GM12878 (cell line): ENCODE measurements around the gene PPP1R7. TPM values are rescaled to one million over a fixed set of nuclear protein-coding genes. Genes with fewer than 3 reads are reported as not detected.

Experiments
- ATAC-seq: fragments of 200-7000 bp; cut with Tn5 transposase; 3 replicates; pipeline ENCODE4 v1.9.1; 2020; ENCODE audit warnings: mild to moderate bottlenecking, moderate library complexity
- BruUV-seq: library from RNA; stranded (reverse); fragments of 400-500 nt; replicated peaks from 2 replicates; lab custom pipeline; 2021; lab: Mats Ljungman, UMichigan
- CTCF ChIA-PET: fragments of 300-600 bp; sonication (Branson Sonifier 250); formaldehyde crosslinking; extraction: SDS; loops from one replicate; lab custom pipeline; 2021; ENCODE audit warnings: inconsistent platforms; lab: Yijun Ruan, JAX
- POLR2A ChIA-PET: fragments of 350-600 bp; formaldehyde crosslinking; extraction: SDS; loops from one replicate; lab custom pipeline; 2021; ENCODE audit warnings: inconsistent platforms; lab: Charles Lee
- RAD21 ChIA-PET: fragments of 300-600 bp; sonication (Branson Sonifier 250); formaldehyde crosslinking; loops from one replicate; lab custom pipeline; 2023; ENCODE audit warnings: antibody characterized with exemption; ENCODE audit not compliant: unreplicated experiment; lab: Charles Lee
- SMC1A ChIA-PET: fragments of 300-600 bp; sonication (Branson Sonifier 250); formaldehyde crosslinking; loops from one replicate; lab custom pipeline; 2023; ENCODE audit not compliant: unreplicated experiment, uncharacterized antibody; lab: Charles Lee
- DNase-seq: peaks from one replicate; pipeline ENCODE4 v3.0.0-alpha.2; 2011; ENCODE audit warnings: low read depth, low spot score
- FAIRE-seq: peaks from 3 replicates; lab custom pipeline; 2011; peaks lifted over from hg19 to GRCh38; lab: Jason Lieb, UNC
- H2AFZ ChIP-seq: 2 replicates; pipeline ENCODE4 v1.6.0; 2011; ENCODE audit warnings: low read depth, low read length, control low read depth; ENCODE audit not compliant: control insufficient read depth
- H3K27ac ChIP-seq: 2 replicates; pipeline ENCODE4 v1.5.1; 2011; ENCODE audit warnings: control low read depth; ENCODE audit not compliant: control insufficient read depth, insufficient read depth
- H3K27me3 ChIP-seq, 2 experiments: replicated peaks in 1 of 2; 2 replicates each; pipeline versions ENCODE4 v1.6.0 to v1.6.1; 2011; ENCODE audit warnings: low read length in 1 of 2; ENCODE audit not compliant: control insufficient read depth in 2 of 2, insufficient read depth in 2 of 2
- H3K36me3 ChIP-seq, 2 experiments: 2 replicates each; pipeline ENCODE4 v1.5.1; 2011; ENCODE audit warnings: low read length in 1 of 2; ENCODE audit not compliant: control insufficient read depth in 2 of 2, insufficient read depth in 2 of 2
- H3K4me1 ChIP-seq: 2 replicates; pipeline ENCODE4 v1.6.1; 2011; ENCODE audit warnings: mild to moderate bottlenecking, low read length, moderate library complexity, mixed read lengths; ENCODE audit not compliant: control insufficient read depth, insufficient read depth
- H3K4me2 ChIP-seq: 2 replicates; pipeline ENCODE4 v1.6.0; 2011; ENCODE audit warnings: control low read depth; ENCODE audit not compliant: control insufficient read depth, insufficient read depth
- H3K4me3 ChIP-seq: fragments of 200-600 bp; sonication (generic); 2 replicates; pipeline ENCODE4 v1.5.1; 2016
- H3K79me2 ChIP-seq: 2 replicates; pipeline ENCODE4 v1.6.0; 2011; ENCODE audit warnings: low read length; ENCODE audit not compliant: control insufficient read depth, insufficient read depth
- H3K9ac ChIP-seq: 2 replicates; pipeline ENCODE4 v1.8.0; 2011; ENCODE audit warnings: low read length, control low read depth, mixed read lengths; ENCODE audit not compliant: control insufficient read depth, insufficient read depth
- H3K9me3 ChIP-seq: replicated peaks from 3 replicates; pipeline ENCODE4 v1.5.1; 2011; ENCODE audit warnings: mild to moderate bottlenecking, low read length; ENCODE audit not compliant: control insufficient read depth, insufficient read depth
- H4K20me1 ChIP-seq: 2 replicates; pipeline ENCODE4 v1.6.0; 2011; ENCODE audit not compliant: control insufficient read depth, insufficient read depth
- BMI1 ChIP-seq: fragments of 450-650 bp; IDR thresholded peaks from 2 replicates; pipeline ENCODE4 v1.6.1; 2016; ENCODE audit warnings: mild to moderate bottlenecking, moderate library complexity, borderline replicate concordance
- EP300 ChIP-seq, 2 experiments: fragments of 150-350 bp in 1 of 2; IDR thresholded peaks; 2 replicates each; pipeline ENCODE4 v1.6.1; 2011 to 2012; ENCODE audit warnings: low read depth in 2 of 2, low read length in 2 of 2, borderline replicate concordance in 1 of 2, improper control_type of control experiment in 1 of 2, inconsistent platforms in 1 of 2; ENCODE audit not compliant: control insufficient read depth in 1 of 2
- NFXL1 ChIP-seq: fragments of 450-650 bp; IDR thresholded peaks from 2 replicates; pipeline ENCODE4 v1.6.1; 2017; ENCODE audit warnings: antibody characterized with exemption, mild to moderate bottlenecking, borderline replicate concordance
- NR2C1 ChIP-seq: fragments of 450-650 bp; IDR thresholded peaks from 2 replicates; pipeline ENCODE4 v1.6.1; 2017; ENCODE audit warnings: antibody characterized with exemption, mild to moderate bottlenecking, moderate library complexity
- NR2F1 ChIP-seq: fragments of 450-650 bp; conservative IDR thresholded peaks from 2 replicates; pipeline ENCODE4 v1.6.1; 2017; ENCODE audit warnings: mild to moderate bottlenecking
- RBBP5 ChIP-seq: fragments of 200-600 bp; sonication (generic); conservative IDR thresholded peaks from 2 replicates; pipeline ENCODE4 v1.6.1; 2016
- RFX5 ChIP-seq: IDR thresholded peaks from 2 replicates; pipeline ENCODE4 v1.6.1; 2011; ENCODE audit warnings: low read depth, low read length, improper control_type of control experiment
- TARDBP ChIP-seq: IDR thresholded peaks from 2 replicates; pipeline ENCODE4 v1.6.1; 2016; ENCODE audit warnings: borderline replicate concordance
- TCF7 ChIP-seq: IDR thresholded peaks from 2 replicates; pipeline ENCODE4 v1.6.1; 2014; ENCODE audit warnings: antibody characterized with exemption, borderline replicate concordance
- ZNF622 ChIP-seq: fragments of 450-650 bp; IDR thresholded peaks from 2 replicates; pipeline ENCODE4 v1.6.1; 2017; ENCODE audit warnings: mild to moderate bottlenecking, inconsistent platforms
- ZZZ3 ChIP-seq: IDR thresholded peaks from 2 replicates; pipeline ENCODE4 v1.6.1; 2011; ENCODE audit warnings: low read depth; ENCODE audit not compliant: control insufficient read depth, insufficient read length
- WGBS: methylation state at CpG from one replicate; pipeline ENCODE4 v1.1.6; 2016; ENCODE audit warnings: low lambda C conversion rate; ENCODE audit not compliant: insufficient replicate concordance, insufficient coverage; ENCODE audit errors: missing lambda C conversion rate; 5-methylcytosine and 5-hydroxymethylcytosine counted together
- in situ Hi-C: fragments of 300-500 bp; cut with MboI; formaldehyde crosslinking; loops from 9 replicates; pipeline ENCODE4 v1.14.3; 2018; ENCODE audit warnings: mixed read lengths
- intact Hi-C: fragments of 100-400 bp; cut with micrococcal nuclease; formaldehyde crosslinking; loops from one replicate; pipeline ENCODE4 v1.14.2; 2022; ENCODE audit not compliant: unreplicated experiment
- polyA plus RNA-seq, 11 experiments: library from polyadenylated mRNA; depleted of rRNA in 4 of 11; unstranded in 6 of 11; stranded (reverse) in 5 of 11; fragments of >200 nt; fragmentation: Nextera tagmentation in 4 of 11; fragmentation: Illumina TruSeq in 1 of 11; extraction: Ambion mirVana in 4 of 11; extraction: Trizol in 1 of 11; gene quantifications; 1 replicate in 1 of 11; 2 replicates in 10 of 11; pipeline versions ENCODE4 v1.2.1 to v1.2.3, GENCODE V29; 2011 to 2016; ENCODE audit warnings: inconsistent platforms in 2 of 11, missing spikeins in 2 of 11, low read depth in 1 of 11
- total RNA-seq, 4 experiments: library from RNA; depleted of rRNA in 3 of 4; stranded (reverse); fragments of >200 nt in 3 of 4; fragmentation: Illumina TruSeq in 1 of 4; extraction: Trizol in 1 of 4; gene quantifications; 2 replicates each; pipeline versions ENCODE4 v1.2.1 to v1.2.3, GENCODE V29; 2013 to 2021
- TF ChIP-seq, protein P1 (sequence below): IDR thresholded peaks from 2 replicates; pipeline ENCODE4 v1.6.1; 2011; ENCODE audit warnings: mild to moderate bottlenecking, low read depth, low read length, moderate library complexity; ENCODE audit not compliant: insufficient replicate concordance

The PPP1R7 gene
- total and polyA plus RNA-seq, 10 of the 15 experiments (the other 5 are each of a cell fraction or from before 2014, with no cell fraction given) = 78.5 to 174 (median 93.7) TPM

DNA sequence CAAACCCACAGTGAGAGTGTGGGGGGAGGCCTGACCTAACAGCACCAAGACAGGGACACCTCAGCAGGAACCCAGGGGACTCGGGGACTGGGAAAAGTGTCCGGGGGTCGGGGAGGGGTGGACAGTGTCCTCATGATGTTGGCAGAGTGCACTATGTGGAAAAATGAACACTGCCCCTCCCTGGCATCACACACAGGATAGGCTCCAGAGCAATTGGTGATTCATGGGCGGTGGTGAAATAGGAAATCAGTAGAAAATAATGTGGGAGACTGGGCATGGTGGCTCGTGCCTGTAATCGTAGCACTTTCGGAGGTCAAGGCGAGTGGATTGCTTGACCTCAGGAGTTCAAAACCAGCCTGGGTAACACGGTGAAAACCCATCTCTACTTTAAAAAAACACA is 34.6 kb downstream of the PPP1R7 start:
- intact Hi-C loops (no loop called here), in situ Hi-C loops (no loop called here)
- POLR2A ChIA-PET = interaction anchor here (0.6 kb wide), 2 partner anchors 56 to 99 kb away, joined by 3 to 5 read pairs; no protein-coding TSS in a partner anchor
- no TSS peak for BruUV-seq
- H2AFZ ChIP-seq = no peak overlapping the region
- no peak overlapping the region for H3K9ac ChIP-seq
- CTCF ChIA-PET = interaction anchor here (0.7 kb wide), 1 partner anchor 254 kb away, joined by 4 read pairs; no protein-coding TSS in a partner anchor
- H3K36me3 ChIP-seq = no peaks in the 10 kb centered on the region; a peak in 1 of 4 replicates
- 55% methylated on average over 9 of the region's 9 CpGs for WGBS
- SMC1A ChIA-PET = no interaction called here
- no peaks in the 10 kb centered on the region for H3K27me3 ChIP-seq
- no peak for TF ChIP-seq TARDBP
- TF ChIP-seq RBBP5 = no peak
- TF ChIP-seq NFXL1 = no peak
- no peak for TF ChIP-seq ZZZ3
- no peak for TF ChIP-seq NR2C1
- no peak for TF ChIP-seq EP300 (IDR thresholded peaks at IDR 0.05; ENCODE audit: borderline replicate concordance in 1 of 2, control insufficient read depth in 1 of 2, low read depth in 2 of 2, low read length in 2 of 2)
- TF ChIP-seq RFX5 = no peak
- TF ChIP-seq BMI1 = no peak
- no peak for TF ChIP-seq NR2F1
- TF ChIP-seq, protein P1, sequence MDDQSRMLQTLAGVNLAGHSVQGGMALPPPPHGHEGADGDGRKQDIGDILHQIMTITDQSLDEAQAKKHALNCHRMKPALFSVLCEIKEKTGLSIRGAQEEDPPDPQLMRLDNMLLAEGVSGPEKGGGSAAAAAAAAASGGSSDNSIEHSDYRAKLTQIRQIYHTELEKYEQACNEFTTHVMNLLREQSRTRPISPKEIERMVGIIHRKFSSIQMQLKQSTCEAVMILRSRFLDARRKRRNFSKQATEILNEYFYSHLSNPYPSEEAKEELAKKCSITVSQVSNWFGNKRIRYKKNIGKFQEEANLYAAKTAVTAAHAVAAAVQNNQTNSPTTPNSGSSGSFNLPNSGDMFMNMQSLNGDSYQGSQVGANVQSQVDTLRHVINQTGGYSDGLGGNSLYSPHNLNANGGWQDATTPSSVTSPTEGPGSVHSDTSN = no peak
- no peak for TF ChIP-seq ZNF622
- TF ChIP-seq TCF7 = no peak
- no peaks in the 10 kb centered on the region for H3K4me1 ChIP-seq
- no peaks in the 10 kb centered on the region for H3K9me3 ChIP-seq
- FAIRE-seq (no peak), DNase-seq (no peak), ATAC-seq (no peak)
- H3K79me2 ChIP-seq = no peaks in the 10 kb centered on the region
- no peak overlapping the region for H3K4me3 ChIP-seq
- no peaks in the 10 kb centered on the region for H4K20me1 ChIP-seq
- H3K27ac ChIP-seq = no peak overlapping the region
- H3K4me2 ChIP-seq = no peak overlapping the region
- RAD21 ChIA-PET = interaction anchor here (0.6 kb wide), 1 partner anchor 11 kb away, joined by 3 read pairs; no protein-coding TSS in a partner anchor
